HG02610 (cell line): ENCODE results near the gene BCAS3.

ENCODE experiments used
- ATAC-seq: cut with Tn5 transposase; IDR thresholded peaks from one replicate; pipeline ENCODE4 v1.9.1; 2021; ENCODE audit warnings: mild to moderate bottlenecking, moderate library complexity; ENCODE audit not compliant: unreplicated experiment

Gene BCAS3

GRCh38 chr17:61116577-61116976 lies 438.9 kb downstream of the BCAS3 start:
- ATAC-seq, result no peak

- no peak for ATAC-seq
These were observed 440.3 kb downstream of the BCAS3 start for GRCh38 chr17:61117983-61118382.

GRCh38 chr17:61118871-61119270 lies 441.2 kb downstream of the BCAS3 start:
- no peak for ATAC-seq

GRCh38 chr17:61122326-61122913 lies 444.8 kb downstream of the BCAS3 start:
- no peak for ATAC-seq

GRCh38 chr17:61124562-61124961 lies 446.9 kb downstream of the BCAS3 start:
- ATAC-seq, result no peak

- ATAC-seq, result no peak
These were observed 449.0 kb downstream of the BCAS3 start for GRCh38 chr17:61126473-61127249.

GRCh38 chr17:61127960-61128359 lies 450.3 kb downstream of the BCAS3 start:
- ATAC-seq, result no peak

GRCh38 chr17:61128661-61129115 lies 451.0 kb downstream of the BCAS3 start:
- ATAC-seq, result no peak

GRCh38 chr17:61129267-61130254 lies 451.9 kb downstream of the BCAS3 start:
- ATAC-seq, result no peak

GRCh38 chr17:61130330-61130729 lies 452.7 kb downstream of the BCAS3 start:
- ATAC-seq, result no peak

GRCh38 chr17:61131585-61131984 lies 453.9 kb downstream of the BCAS3 start:
- ATAC-seq, result no peak

- ATAC-seq, result no peak
These were observed 454.9 kb downstream of the BCAS3 start for GRCh38 chr17:61132524-61132923.

GRCh38 chr17:61133853-61134252 lies 456.2 kb downstream of the BCAS3 start:
- ATAC-seq, result no peak

- ATAC-seq, result no peak
These were observed 457.0 kb downstream of the BCAS3 start for GRCh38 chr17:61134551-61135235.

GRCh38 chr17:61135782-61136181 lies 458.1 kb downstream of the BCAS3 start:
- ATAC-seq, result no peak

- ATAC-seq, result no peak
These were observed 458.6 kb downstream of the BCAS3 start for GRCh38 chr17:61136296-61136695.

- ATAC-seq, result peak; percentile 90
These were observed 461.6 kb downstream of the BCAS3 start for GRCh38 chr17:61139219-61139618.

- no peak for ATAC-seq
These were observed 462.6 kb downstream of the BCAS3 start for GRCh38 chr17:61140081-61140786.

- ATAC-seq, result no peak
These were observed 465.4 kb downstream of the BCAS3 start for GRCh38 chr17:61143026-61143425.

GRCh38 chr17:61144137-61144536 lies 466.5 kb downstream of the BCAS3 start:
- ATAC-seq, result no peak
